ENCODE measurements around the gene KLC4.
"Not testable (repeated sequence)": the region's sequence is repeated elsewhere in the genome, so short reads cannot be mapped to it uniquely, and the experiment has no call there.

Gene KLC4

DNA sequence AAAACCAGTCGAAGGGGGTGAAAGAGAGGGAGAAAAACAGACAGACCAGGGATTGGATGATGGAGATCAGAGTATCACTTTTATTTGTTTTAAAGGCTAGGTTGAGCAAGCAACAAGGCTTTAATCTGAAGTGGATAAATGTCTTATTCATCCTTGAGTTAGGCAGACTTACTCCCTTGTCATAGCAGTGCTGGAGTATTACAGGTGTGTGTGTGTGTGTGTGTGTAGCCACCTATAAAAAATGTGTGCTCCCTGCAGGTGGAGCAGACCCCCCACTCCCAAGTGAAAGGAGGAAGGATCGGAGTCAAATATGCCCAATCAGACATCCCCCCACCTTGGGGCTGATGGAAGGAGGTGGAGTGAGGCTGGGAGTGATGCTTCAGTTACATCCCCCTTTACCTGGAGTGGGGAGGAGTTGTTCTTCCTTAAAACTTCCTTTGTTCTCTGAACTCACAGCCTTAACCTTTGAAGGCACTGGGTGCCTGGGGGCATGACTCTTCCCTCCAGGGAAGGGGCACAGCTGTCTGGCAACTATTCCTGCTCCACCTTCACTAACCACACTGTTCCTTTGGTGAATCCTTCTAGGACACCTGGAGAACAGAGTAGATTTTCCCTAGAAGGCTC lies 43.9 kb downstream of the KLC4 start:
- no peak overlapping the region for H3K9ac ChIP-seq (ENCODE audit: low read depth, low read length)
- H3K4me1 ChIP-seq (ENCODE audit: control insufficient read depth, insufficient read depth, low read length): no peaks in the 10 kb centered on the region
- H3K36me3 ChIP-seq (ENCODE audit: insufficient read depth, low read length): no peaks in the 10 kb centered on the region
- no peaks in the 10 kb centered on the region for H3K27me3 ChIP-seq (ENCODE audit: control insufficient read depth, insufficient read depth, low read length)
- no peak overlapping the region for H3K4me2 ChIP-seq (ENCODE audit: low read length)
- H3K9me3 ChIP-seq (replicated peaks; ENCODE audit: low read length): no peaks in the 10 kb centered on the region
- no peak overlapping the region for H3K4me3 ChIP-seq (ENCODE audit: low read length)

DNA sequence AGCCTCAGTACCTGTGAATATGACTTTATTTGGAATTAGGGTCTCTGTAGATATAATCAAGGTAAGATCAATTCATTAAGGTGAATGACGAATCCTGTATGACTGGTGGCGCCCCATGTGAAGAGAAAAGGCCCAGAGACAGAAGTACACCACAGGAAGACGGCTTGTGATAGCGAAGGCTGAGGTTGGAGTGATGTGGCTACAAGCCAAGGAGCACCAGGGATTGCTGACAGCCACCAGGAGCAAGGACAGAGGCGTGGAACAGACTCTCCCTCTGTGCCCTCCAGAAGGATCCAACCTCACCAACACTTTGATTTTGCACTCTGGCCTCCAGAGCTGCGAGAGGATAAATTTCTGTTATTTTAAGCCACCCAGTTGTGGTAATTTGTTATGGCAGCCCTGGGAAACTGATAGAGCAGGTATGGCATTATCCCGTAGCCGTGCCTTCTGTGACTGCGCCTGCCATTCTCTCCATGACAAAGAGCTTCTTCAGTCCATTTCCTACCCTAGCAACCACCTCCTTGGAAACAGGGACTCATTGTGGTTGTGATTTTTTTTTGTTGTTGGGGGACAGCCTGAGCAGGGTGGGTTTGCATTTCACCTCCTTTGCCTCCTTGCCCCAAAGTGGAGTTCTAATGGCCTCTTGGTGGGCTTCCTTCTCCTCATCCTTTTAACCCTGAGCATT lies 46.2 kb downstream of the KLC4 start:
- Histone ChIP-seq H3K9me3 (replicated peaks; ENCODE audit: low read length) (no peaks in the 10 kb centered on the region), H3K9ac (ENCODE audit: low read depth, low read length) (no peak overlapping the region), H3K4me1 (ENCODE audit: control insufficient read depth, insufficient read depth, low read length) (no peaks in the 10 kb centered on the region), H3K36me3 (ENCODE audit: insufficient read depth, low read length) (no peaks in the 10 kb centered on the region), H3K27me3 (ENCODE audit: control insufficient read depth, insufficient read depth, low read length) (no peaks in the 10 kb centered on the region), H3K4me3 (ENCODE audit: low read length) (no peak overlapping the region), H3K4me2 (ENCODE audit: low read length) (no peak overlapping the region)

DNA sequence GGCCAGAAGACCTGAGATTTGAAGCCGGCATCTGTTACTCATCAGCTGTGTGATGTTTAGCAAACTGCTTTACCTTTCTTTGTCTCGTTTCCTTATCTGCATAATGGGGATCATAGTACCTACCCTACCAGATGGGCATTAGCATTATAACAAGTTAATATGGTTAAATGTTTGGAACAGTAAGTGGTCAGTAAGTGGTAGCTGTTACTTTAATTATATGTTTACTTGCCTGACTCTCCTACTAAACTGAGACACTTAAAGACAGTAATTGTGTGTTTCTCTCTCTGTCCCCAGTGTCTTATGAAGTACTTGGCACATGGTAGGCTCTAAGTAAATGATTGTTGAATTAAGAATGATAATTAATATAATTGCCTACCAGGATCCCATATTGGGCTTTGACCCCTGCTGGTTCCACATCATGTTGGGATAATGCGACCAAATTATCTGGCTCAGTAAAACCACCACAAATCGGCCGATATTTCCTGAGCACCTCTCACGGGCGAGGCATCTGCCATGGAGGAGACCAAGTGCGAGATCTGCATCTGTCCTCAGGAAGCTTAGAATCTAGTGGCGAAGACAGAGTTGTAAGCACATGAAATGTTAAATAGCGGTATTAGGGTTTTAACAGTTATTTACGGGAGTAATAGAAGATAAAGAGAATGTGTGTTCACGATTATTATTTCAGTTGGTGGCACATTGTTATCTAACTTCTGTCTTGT lies 48.1 kb downstream of the KLC4 start:
- Histone ChIP-seq H3K9me3 (replicated peaks; ENCODE audit: low read length) (no peaks in the 10 kb centered on the region), H3K27me3 (ENCODE audit: control insufficient read depth, insufficient read depth, low read length) (no peaks in the 10 kb centered on the region), H3K4me2 (ENCODE audit: low read length) (no peak overlapping the region), H3K4me1 (ENCODE audit: control insufficient read depth, insufficient read depth, low read length) (no peaks in the 10 kb centered on the region), H3K36me3 (ENCODE audit: insufficient read depth, low read length) (no peaks in the 10 kb centered on the region), H3K9ac (ENCODE audit: low read depth, low read length) (no peak overlapping the region), H3K4me3 (ENCODE audit: low read length) (no peak overlapping the region)

DNA sequence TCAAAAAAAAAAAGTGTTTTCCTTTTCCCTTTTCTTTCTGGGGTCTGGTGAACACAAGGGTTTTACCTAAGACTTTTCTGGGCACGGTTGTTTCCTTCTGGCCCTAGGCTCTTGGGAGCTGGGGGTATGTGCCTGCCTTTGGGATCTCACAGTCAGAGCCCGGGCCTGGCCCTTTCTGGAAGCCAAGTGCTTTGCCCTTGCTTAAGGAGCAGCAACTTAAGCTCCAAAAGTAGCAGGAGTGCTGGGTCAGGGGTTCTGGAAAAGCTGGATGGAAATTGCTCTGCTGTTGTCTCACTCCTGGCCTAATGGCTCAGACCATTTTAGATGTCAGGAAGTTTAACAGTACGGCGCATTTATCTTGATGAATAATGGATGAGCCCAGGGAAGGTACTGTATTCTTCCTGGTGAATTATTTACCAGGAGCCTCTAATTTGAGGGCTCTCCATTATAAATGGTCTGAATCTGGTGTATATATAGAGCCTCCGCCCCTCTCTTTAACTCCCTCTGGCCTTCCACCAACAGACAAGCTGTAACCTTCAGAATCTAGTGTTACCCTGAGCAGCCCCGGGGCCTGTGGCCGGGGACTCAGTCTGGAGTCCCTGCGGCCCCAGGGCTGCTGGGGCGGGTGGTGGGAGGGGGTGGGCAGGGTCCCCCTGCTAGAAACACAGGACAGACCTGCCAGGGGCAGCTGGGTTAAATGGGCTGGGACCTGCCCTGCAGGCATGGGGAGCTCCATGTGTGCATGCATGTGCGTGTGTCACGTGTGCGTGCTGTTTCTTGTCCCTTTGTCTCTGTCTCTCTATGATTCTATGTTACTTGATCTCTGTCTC lies 54.2 kb downstream of the KLC4 start:
- Histone ChIP-seq H3K9ac (ENCODE audit: low read depth, low read length) (no peak overlapping the region), H3K36me3 (ENCODE audit: insufficient read depth, low read length) (no peaks in the 10 kb centered on the region), H3K4me2 (ENCODE audit: low read length) (no peak overlapping the region), H3K9me3 (replicated peaks; ENCODE audit: low read length) (no peaks in the 10 kb centered on the region), H3K4me3 (ENCODE audit: low read length) (no peak overlapping the region), H3K27me3 (ENCODE audit: control insufficient read depth, insufficient read depth, low read length) (no peaks in the 10 kb centered on the region), H3K4me1 (ENCODE audit: control insufficient read depth, insufficient read depth, low read length) (peaks cover 3% of the 10 kb centered on the region)

DNA sequence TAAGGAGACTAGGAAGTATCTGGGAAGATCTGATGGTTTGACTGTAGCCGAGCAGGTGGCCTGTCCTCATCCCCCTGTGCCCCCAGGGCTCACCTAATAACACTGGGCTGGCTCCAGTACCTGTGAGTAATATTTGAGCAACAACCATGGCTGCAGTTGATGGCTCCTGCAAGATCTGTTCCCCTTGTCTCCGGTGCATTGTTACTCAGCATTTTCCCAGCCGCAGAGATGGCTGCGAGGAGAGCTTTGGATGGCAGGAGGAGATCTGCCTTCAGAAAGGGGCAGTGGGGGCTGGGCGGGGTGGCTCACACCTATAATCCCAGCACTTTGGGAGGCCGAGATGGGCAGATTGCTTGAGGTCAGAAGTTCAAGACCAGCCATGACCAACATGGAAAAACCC lies 55.9 kb downstream of the KLC4 start:
- no peak overlapping the region for H3K4me3 ChIP-seq (ENCODE audit: low read length)
- H3K9me3 ChIP-seq (replicated peaks; ENCODE audit: low read length): no peaks in the 10 kb centered on the region
- H3K4me2 ChIP-seq (ENCODE audit: low read length): no peak overlapping the region
- no peak overlapping the region for H3K9ac ChIP-seq (ENCODE audit: low read depth, low read length)
- H3K27me3 ChIP-seq (ENCODE audit: control insufficient read depth, insufficient read depth, low read length): no peaks in the 10 kb centered on the region
- peaks cover 7% of the 10 kb centered on the region for H3K4me1 ChIP-seq (ENCODE audit: control insufficient read depth, insufficient read depth, low read length)
- H3K36me3 ChIP-seq (ENCODE audit: insufficient read depth, low read length): no peaks in the 10 kb centered on the region

DNA sequence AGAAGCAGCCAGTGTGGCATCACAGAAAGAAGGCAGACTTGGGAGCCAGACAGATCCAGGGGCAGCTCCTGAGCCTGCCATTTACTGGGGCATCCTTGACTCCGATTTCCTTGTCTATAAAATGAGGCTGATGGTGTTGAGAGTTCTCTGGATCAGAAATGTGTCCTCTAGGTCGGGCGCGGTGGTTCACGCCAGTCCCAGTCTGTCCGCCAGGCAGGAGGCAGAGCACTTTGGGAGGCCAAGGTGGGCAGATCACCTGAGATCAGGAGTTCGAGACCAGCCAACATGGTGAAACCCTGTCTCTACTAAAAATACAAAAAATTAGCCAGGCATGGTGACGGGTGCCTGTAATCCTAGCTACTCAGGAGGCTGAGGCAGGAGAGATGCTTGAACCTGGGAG lies 58.0 kb downstream of the KLC4 start:
- not testable (repeated sequence) for H3K36me3 ChIP-seq (ENCODE audit: insufficient read depth, low read length); H3K4me2 ChIP-seq (ENCODE audit: low read length); H3K4me3 ChIP-seq (ENCODE audit: low read length); H3K27me3 ChIP-seq (ENCODE audit: control insufficient read depth, insufficient read depth, low read length); H3K9ac ChIP-seq (ENCODE audit: low read depth, low read length); H3K9me3 ChIP-seq (replicated peaks; ENCODE audit: low read length)
- peaks cover 26% of the 10 kb centered on the region for H3K4me1 ChIP-seq (ENCODE audit: control insufficient read depth, insufficient read depth, low read length)

DNA sequence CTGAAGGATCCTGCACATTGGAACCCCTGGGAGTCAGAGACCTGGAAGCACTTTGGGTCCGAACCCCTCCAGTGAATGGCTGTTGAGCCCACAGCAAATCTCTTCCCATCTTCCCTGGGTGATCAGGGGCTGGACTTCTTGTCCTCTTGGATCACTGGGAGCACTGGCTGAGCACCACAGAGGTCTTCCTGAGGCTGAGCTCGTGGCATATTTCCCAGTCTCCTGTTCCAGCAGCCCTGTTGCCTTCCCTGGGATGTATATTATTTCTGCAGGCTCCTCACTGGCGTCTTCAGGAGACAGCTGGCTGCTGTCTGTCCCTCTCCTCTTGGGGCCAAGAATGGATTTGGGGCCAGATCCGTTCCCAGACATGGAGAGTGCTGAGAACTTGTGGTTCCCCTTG lies 60.1 kb downstream of the KLC4 start:
- H3K36me3 ChIP-seq (ENCODE audit: insufficient read depth, low read length): no peaks in the 10 kb centered on the region
- H3K4me1 ChIP-seq (ENCODE audit: control insufficient read depth, insufficient read depth, low read length): peaks cover 42% of the 10 kb centered on the region
- H3K9me3 ChIP-seq (replicated peaks; ENCODE audit: low read length): no peaks in the 10 kb centered on the region
- no peak overlapping the region for H3K4me3 ChIP-seq (ENCODE audit: low read length)
- no peaks in the 10 kb centered on the region for H3K27me3 ChIP-seq (ENCODE audit: control insufficient read depth, insufficient read depth, low read length)
- H3K4me2 ChIP-seq (ENCODE audit: low read length): no peak overlapping the region
- H3K9ac ChIP-seq (ENCODE audit: low read depth, low read length): no peak overlapping the region

DNA sequence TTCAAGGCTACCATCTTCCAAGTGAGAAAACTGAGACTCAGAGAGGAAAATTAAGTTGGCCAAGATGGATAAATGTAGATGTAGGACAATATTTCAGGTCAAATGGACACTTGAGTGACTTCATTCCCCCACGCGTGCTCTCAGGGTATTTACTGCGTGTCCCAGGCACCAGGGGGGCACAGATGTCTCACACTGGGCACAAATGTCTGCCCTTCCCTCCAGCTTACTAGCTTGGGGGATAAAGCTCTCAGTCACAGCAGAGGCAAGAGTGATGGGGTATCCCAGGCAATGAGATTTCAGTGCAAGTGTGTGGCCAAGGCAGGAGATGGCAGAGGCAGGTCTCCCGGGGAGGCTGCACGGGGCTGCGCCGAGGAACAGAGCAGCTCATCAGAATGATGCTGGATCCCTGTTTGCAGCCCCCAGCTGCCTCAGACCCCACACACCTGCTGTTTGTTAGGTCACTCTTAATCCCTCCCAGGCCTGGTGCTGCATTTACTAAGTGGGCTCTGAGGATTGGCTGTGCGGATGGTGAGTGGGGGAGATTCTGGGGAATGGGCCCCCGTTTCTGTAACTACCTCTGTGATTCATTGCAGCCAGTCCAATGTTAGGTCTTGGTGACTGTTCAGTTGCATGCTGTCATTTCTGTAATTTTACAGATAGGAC lies 60.8 kb downstream of the KLC4 start:
- Histone ChIP-seq H3K36me3 (ENCODE audit: insufficient read depth, low read length) (no peaks in the 10 kb centered on the region), H3K27me3 (ENCODE audit: control insufficient read depth, insufficient read depth, low read length) (no peaks in the 10 kb centered on the region), H3K4me1 (ENCODE audit: control insufficient read depth, insufficient read depth, low read length) (peaks cover 48% of the 10 kb centered on the region), H3K9ac (ENCODE audit: low read depth, low read length) (no peak overlapping the region), H3K4me2 (ENCODE audit: low read length) (peak overlapping the region; percentile 71), H3K9me3 (replicated peaks; ENCODE audit: low read length) (no peaks in the 10 kb centered on the region), H3K4me3 (ENCODE audit: low read length) (no peak overlapping the region)

DNA sequence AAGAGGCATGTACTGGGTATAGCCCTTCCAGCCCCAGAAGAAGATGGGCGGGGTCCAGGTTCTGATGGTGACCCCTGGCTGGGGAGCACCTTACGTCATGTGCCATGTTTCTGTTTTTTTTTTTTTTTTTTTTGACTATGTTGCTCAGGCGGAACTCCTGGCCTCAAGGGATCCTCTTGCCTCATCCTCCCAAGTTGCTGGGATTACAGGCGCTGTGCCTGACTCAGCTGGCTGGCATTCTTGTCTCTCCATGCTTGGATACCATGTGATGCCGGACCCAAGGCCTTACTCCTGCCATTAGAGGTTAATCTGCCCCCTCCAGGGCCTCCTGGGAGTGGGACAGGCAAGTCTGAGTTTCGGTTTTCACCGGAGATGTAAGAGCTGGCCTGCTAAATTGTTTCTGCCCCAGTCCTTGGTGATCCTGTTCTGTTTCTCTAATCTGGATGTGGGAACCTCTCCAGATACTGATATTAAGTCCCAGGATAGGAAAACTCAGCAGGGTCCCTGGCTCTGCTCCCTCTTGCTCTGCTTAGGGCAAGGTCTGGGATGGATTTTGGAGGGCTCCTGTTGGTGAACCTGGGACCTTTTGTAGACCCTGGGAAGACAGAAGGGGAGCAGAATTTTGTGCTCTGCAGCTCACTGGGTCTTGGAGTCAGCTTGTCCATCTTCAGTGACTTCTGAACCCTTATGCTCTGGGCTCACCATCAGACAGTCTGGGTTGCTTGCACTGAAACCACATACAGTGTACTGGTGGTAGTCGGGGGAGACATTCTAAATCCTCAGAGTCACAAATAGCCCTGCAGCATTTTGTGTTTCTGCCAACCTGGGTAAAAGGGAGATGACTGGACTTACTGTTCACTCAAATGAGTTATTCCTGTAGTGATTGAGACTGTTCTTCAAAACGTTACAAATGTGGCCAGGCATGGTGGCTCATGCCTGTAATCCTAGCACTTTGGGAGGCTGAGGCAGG lies 61.8 kb downstream of the KLC4 start:
- peak overlapping the region; percentile 48 for H3K4me3 ChIP-seq (ENCODE audit: low read length)
- peaks cover 58% of the 10 kb centered on the region for H3K4me1 ChIP-seq (ENCODE audit: control insufficient read depth, insufficient read depth, low read length)
- no peaks in the 10 kb centered on the region for H3K27me3 ChIP-seq (ENCODE audit: control insufficient read depth, insufficient read depth, low read length)
- H3K9ac ChIP-seq (ENCODE audit: low read depth, low read length): peak overlapping the region; percentile 70
- H3K4me2 ChIP-seq (ENCODE audit: low read length): peak overlapping the region; percentile 71
- no peaks in the 10 kb centered on the region for H3K36me3 ChIP-seq (ENCODE audit: insufficient read depth, low read length)
- no peaks in the 10 kb centered on the region for H3K9me3 ChIP-seq (replicated peaks; ENCODE audit: low read length)

DNA sequence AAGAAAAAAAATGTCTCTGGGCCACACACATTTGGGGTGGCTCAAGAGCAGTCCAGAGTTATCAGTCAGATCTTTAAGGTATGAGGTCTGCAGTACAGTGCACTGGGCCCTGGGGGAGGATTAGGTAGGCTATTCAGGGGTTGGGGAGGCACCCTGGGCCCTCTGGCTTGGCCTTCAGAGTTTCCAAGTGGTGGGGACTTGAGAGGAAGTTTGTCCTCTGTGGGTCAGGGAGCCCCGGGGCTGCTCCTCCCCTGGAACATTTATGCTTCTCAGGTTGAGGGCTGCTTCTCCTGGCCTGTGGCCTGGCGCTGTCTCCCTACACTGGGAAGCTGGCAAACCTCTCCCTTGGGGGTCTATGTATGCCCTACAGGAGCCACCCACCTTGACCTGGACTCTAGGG lies 62.7 kb downstream of the KLC4 start:
- H3K27me3 ChIP-seq (ENCODE audit: control insufficient read depth, insufficient read depth, low read length): no peaks in the 10 kb centered on the region
- no peak overlapping the region for H3K4me3 ChIP-seq (ENCODE audit: low read length)
- H3K9me3 ChIP-seq (replicated peaks; ENCODE audit: low read length): no peaks in the 10 kb centered on the region
- H3K36me3 ChIP-seq (ENCODE audit: insufficient read depth, low read length): no peaks in the 10 kb centered on the region
- H3K4me1 ChIP-seq (ENCODE audit: control insufficient read depth, insufficient read depth, low read length): peaks cover 64% of the 10 kb centered on the region
- H3K4me2 ChIP-seq (ENCODE audit: low read length): no peak overlapping the region
- no peak overlapping the region for H3K9ac ChIP-seq (ENCODE audit: low read depth, low read length)

Measured in skeletal muscle satellite cell (primary cell).